Panc1 (cell line): ENCODE measurements around the gene CNTN4. TPM values are rescaled to one million over a fixed set of nuclear protein-coding genes. Genes with fewer than 3 reads are reported as not detected.

Experiments used
- ATAC-seq: fragments of 200-7000 bp; cut with Tn5 transposase; 2 replicates; pipeline ENCODE4 v1.9.1; 2020; ENCODE audit warnings: mild to moderate bottlenecking, moderate library complexity
- BruUV-seq: library from RNA; stranded (reverse); fragments of 400-500 nt; replicated peaks from 2 replicates; lab custom pipeline; 2021; lab: Mats Ljungman, UMichigan
- CTCF ChIA-PET: fragments of 300-600 bp; sonication (Branson Sonifier 250); formaldehyde crosslinking; loops from one replicate; lab custom pipeline; 2022; ENCODE audit warnings: antibody characterized with exemption; lab: Charles Lee
- POLR2A ChIA-PET: fragments of 300-600 bp; sonication (Branson Sonifier 250); formaldehyde crosslinking; loops from one replicate; lab custom pipeline; 2022; ENCODE audit warnings: antibody characterized with exemption; lab: Charles Lee
- DNase-seq: peaks from one replicate; pipeline ENCODE4 v3.0.0-alpha.2; 2010; ENCODE audit warnings: low read depth, low spot score
- H3K27ac ChIP-seq: 2 replicates; pipeline ENCODE4 v1.5.1; 2011; ENCODE audit warnings: mild to moderate bottlenecking, low read length, inconsistent platforms
- H3K27me3 ChIP-seq: fragments of 200-500 bp; sonication (Bioruptor generic); 2 replicates; pipeline ENCODE4 v1.6.0; 2014; ENCODE audit warnings: low read length, inconsistent platforms; ENCODE audit not compliant: control insufficient read depth, insufficient read depth
- H3K36me3 ChIP-seq: fragments of 200-500 bp; sonication (Bioruptor generic); 2 replicates; pipeline ENCODE4 v1.5.1; 2014; ENCODE audit warnings: inconsistent platforms, mild to moderate bottlenecking, low read length, moderate library complexity; ENCODE audit not compliant: control insufficient read depth, insufficient read depth
- H3K4me1 ChIP-seq: 2 replicates; pipeline ENCODE4 v1.5.1; 2011; ENCODE audit warnings: inconsistent platforms, mild to moderate bottlenecking, low read length, moderate library complexity; ENCODE audit not compliant: control insufficient read depth, insufficient read depth
- H3K4me3 ChIP-seq, 2 experiments: 2 replicates each; pipeline ENCODE4 v1.5.1; 2011 to 2012; ENCODE audit warnings: low read depth in 2 of 2, low read length in 2 of 2, mild to moderate bottlenecking in 2 of 2, inconsistent platforms in 1 of 2, moderate library complexity in 1 of 2
- H3K9me3 ChIP-seq: fragments of 200-500 bp; sonication (Bioruptor generic); 2 replicates; pipeline ENCODE4 v1.5.1; 2014; ENCODE audit warnings: low read depth, mild to moderate bottlenecking, inconsistent platforms, low read length, moderate library complexity; ENCODE audit not compliant: control insufficient read depth, insufficient read depth
- POLR2AphosphoS5 ChIP-seq: IDR thresholded peaks from 2 replicates; pipeline ENCODE4 v1.6.1; 2012; ENCODE audit warnings: mild to moderate bottlenecking, low read depth, low read length, moderate library complexity
- SIN3A ChIP-seq: IDR thresholded peaks from 2 replicates; pipeline ENCODE4 v1.6.1; 2012; ENCODE audit warnings: low read depth, mild to moderate bottlenecking, low read length, moderate library complexity, borderline replicate concordance; ENCODE audit not compliant: insufficient read depth
- TCF7L2 ChIP-seq: IDR thresholded peaks from 2 replicates; pipeline ENCODE4 v1.6.1; 2011; ENCODE audit warnings: mild to moderate bottlenecking, low read depth, low read length, inconsistent platforms
- in situ Hi-C: cut with HindIII; loops from 2 replicates; pipeline ENCODE4 v1.10.0; 2016; ENCODE audit warnings: low sequenced_read_pairs, low pct_unique_long_range_greater_than_20kb
- intact Hi-C: fragments of 100-400 bp; cut with micrococcal nuclease; formaldehyde crosslinking; loops from one replicate; pipeline ENCODE4 v1.10.0; 2022; ENCODE audit not compliant: unreplicated experiment
- total RNA-seq: library from RNA; stranded (reverse); gene quantifications from one replicate; pipeline ENCODE4 v1.2.1, GENCODE V29; 2021; ENCODE audit not compliant: unreplicated experiment
- TF ChIP-seq, protein P1 (sequence below), 2 experiments: IDR thresholded peaks; 2 replicates each; pipeline ENCODE4 v1.6.1; 2011 to 2012; ENCODE audit warnings: low read depth in 2 of 2, control low read depth in 1 of 2, low read length in 1 of 2, mild to moderate bottlenecking in 1 of 2, moderate library complexity in 1 of 2; ENCODE audit not compliant: insufficient read depth in 1 of 2
- TF ChIP-seq, protein P2 (sequence below): fragments of 450-650 bp; IDR thresholded peaks from 2 replicates; pipeline ENCODE4 v1.5.1; 2017; ENCODE audit warnings: mild to moderate bottlenecking

CNTN4 gene
- total RNA-seq, 1 experiment from 2014 or later: not detected

DNA sequence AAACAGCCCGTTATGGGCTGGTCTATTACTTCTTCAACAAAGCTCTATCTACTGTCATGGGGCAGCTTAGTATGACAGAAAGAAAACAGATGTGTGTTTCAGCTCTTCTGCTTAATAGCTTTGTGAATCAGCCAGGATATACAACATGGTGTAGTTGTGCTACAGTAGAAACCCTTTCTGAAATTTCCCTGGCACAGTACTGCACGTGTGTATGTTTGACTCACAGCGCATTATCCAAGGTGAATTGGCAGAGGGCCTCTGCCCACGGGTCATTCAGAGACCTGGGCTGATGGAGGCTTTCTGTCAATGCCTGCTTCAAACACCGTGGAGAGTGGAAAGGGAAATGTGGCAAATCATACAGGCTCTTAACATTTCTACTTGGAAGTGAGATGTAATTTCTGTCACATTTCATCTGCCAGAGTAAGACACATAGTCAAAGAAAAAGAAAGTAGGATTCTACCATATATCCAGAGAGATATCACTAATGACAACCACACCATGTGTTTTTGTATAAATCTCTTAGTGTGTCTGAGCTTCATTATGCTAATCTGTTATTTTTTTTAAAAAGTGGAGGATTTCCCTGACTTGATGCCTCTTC, 505.1 kb downstream of the CNTN4 start:
- no TSS peak for BruUV-seq
- ATAC-seq (no peak), DNase-seq (no peak)
- intact Hi-C loops (no loop called here), in situ Hi-C loops (no loop called here)
- no peaks in the 10 kb centered on the region for H3K27me3 ChIP-seq
- no peaks in the 10 kb centered on the region for H3K9me3 ChIP-seq
- no peaks in the 10 kb centered on the region for H3K36me3 ChIP-seq
- TF ChIP-seq, protein P1, sequence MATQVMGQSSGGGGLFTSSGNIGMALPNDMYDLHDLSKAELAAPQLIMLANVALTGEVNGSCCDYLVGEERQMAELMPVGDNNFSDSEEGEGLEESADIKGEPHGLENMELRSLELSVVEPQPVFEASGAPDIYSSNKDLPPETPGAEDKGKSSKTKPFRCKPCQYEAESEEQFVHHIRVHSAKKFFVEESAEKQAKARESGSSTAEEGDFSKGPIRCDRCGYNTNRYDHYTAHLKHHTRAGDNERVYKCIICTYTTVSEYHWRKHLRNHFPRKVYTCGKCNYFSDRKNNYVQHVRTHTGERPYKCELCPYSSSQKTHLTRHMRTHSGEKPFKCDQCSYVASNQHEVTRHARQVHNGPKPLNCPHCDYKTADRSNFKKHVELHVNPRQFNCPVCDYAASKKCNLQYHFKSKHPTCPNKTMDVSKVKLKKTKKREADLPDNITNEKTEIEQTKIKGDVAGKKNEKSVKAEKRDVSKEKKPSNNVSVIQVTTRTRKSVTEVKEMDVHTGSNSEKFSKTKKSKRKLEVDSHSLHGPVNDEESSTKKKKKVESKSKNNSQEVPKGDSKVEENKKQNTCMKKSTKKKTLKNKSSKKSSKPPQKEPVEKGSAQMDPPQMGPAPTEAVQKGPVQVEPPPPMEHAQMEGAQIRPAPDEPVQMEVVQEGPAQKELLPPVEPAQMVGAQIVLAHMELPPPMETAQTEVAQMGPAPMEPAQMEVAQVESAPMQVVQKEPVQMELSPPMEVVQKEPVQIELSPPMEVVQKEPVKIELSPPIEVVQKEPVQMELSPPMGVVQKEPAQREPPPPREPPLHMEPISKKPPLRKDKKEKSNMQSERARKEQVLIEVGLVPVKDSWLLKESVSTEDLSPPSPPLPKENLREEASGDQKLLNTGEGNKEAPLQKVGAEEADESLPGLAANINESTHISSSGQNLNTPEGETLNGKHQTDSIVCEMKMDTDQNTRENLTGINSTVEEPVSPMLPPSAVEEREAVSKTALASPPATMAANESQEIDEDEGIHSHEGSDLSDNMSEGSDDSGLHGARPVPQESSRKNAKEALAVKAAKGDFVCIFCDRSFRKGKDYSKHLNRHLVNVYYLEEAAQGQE (IDR thresholded peaks at IDR 0.05; ENCODE audit: insufficient read depth in 1 of 2, low read depth in 2 of 2, low read length in 1 of 2): no peak
- ChIA-PET POLR2A (no interaction called here), CTCF (no interaction called here)
- H3K27ac ChIP-seq: no peak overlapping the region
- H3K4me1 ChIP-seq: no peaks in the 10 kb centered on the region
- H3K4me3 ChIP-seq: no peak overlapping the region

DNA sequence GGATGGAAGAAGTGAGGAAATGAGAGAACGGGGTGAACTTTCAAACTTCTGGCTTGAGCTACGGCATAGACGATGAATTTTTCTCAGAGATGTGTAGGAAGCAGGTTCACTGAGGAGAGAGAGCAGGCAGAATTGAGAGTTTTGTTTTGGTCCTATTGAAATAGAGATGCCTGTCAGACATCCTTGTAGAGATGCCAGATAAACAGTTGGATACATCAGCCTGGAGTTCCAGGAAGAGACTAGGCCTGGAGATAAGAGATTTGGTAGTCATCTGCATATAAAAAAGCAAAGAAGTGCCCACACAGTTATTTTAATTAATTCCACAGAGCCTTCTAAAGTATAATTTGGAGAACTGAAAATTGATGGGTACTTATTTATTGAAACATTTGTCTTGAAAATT, 515.9 kb downstream of the CNTN4 start:
- intact Hi-C loops (no loop called here), in situ Hi-C loops (no loop called here)
- ChIA-PET CTCF (no interaction called here), POLR2A (no interaction called here)
- no peaks in the 10 kb centered on the region for H3K27me3 ChIP-seq
- no peak overlapping the region for H3K27ac ChIP-seq
- no peaks in the 10 kb centered on the region for H3K4me1 ChIP-seq
- H3K4me3 ChIP-seq: no peak overlapping the region
- DNase-seq (no peak), ATAC-seq (no peak)
- no peak for TF ChIP-seq POLR2AphosphoS5
- BruUV-seq: no TSS peak
- no peaks in the 10 kb centered on the region for H3K36me3 ChIP-seq
- H3K9me3 ChIP-seq: no peaks in the 10 kb centered on the region

DNA sequence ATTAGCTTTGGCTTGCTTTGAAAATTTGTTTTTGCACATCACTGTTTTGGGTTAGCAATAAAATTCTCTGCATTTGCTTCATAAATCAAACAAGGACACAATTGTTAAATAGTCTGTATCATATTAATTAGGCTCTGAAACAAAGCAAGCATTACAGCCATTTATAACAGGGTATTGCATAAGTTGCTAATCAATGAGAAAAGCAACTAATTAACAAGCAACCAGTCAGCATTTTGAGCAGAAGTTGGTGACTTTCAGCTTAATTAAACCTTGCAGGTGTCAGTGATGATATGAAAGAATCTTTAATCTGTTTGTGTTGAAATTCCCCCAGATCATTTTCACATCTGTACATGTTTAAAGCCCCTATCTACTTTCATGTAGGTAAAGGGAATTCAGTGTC, 516.4 kb downstream of the CNTN4 start:
- BruUV-seq: no TSS peak
- ATAC-seq (no peak), DNase-seq (no peak)
- no peak overlapping the region for H3K27ac ChIP-seq
- TF ChIP-seq POLR2AphosphoS5 (no peak), SIN3A (no peak), TCF7L2 (no peak)
- TF ChIP-seq, protein P1 (IDR thresholded peaks at IDR 0.05; ENCODE audit: insufficient read depth in 1 of 2, low read depth in 2 of 2, low read length in 1 of 2): no peak
- TF ChIP-seq, protein P2, sequence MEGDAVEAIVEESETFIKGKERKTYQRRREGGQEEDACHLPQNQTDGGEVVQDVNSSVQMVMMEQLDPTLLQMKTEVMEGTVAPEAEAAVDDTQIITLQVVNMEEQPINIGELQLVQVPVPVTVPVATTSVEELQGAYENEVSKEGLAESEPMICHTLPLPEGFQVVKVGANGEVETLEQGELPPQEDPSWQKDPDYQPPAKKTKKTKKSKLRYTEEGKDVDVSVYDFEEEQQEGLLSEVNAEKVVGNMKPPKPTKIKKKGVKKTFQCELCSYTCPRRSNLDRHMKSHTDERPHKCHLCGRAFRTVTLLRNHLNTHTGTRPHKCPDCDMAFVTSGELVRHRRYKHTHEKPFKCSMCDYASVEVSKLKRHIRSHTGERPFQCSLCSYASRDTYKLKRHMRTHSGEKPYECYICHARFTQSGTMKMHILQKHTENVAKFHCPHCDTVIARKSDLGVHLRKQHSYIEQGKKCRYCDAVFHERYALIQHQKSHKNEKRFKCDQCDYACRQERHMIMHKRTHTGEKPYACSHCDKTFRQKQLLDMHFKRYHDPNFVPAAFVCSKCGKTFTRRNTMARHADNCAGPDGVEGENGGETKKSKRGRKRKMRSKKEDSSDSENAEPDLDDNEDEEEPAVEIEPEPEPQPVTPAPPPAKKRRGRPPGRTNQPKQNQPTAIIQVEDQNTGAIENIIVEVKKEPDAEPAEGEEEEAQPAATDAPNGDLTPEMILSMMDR: no peak
- no peaks in the 10 kb centered on the region for H3K4me1 ChIP-seq
- in situ Hi-C loops: no loop called here
- ChIA-PET CTCF (no interaction called here), POLR2A (no interaction called here)
- no peak overlapping the region for H3K4me3 ChIP-seq
- no peaks in the 10 kb centered on the region for H3K9me3 ChIP-seq
- intact Hi-C loops: no loop called here
- no peaks in the 10 kb centered on the region for H3K27me3 ChIP-seq
- no peaks in the 10 kb centered on the region for H3K36me3 ChIP-seq
